Mesenchymal stem cell (in vitro differentiated cells and primary cell): ENCODE measurements around the gene NFATC3.
A peak's percentile ranks its signal among the peaks of the same experiment; 100 is the strongest.

ENCODE experiments used
- DNase-seq: peaks from one replicate; pipeline ENCODE4 v3.0.0-alpha.2; 2013
- H2AFZ ChIP-seq: one replicate; pipeline ENCODE4 v1.6.1; 2013; ENCODE audit warnings: low read depth, mild to moderate bottlenecking, control low read depth, inconsistent platforms, low read length, moderate library complexity
- H2AK5ac ChIP-seq: 2 replicates; pipeline ENCODE4 v1.6.1; 2013; ENCODE audit warnings: low read length, moderate library complexity, mild to moderate bottlenecking, inconsistent platforms; ENCODE audit not compliant: severe bottlenecking
- H2BK120ac ChIP-seq: one replicate; pipeline ENCODE4 v1.6.1; 2013; ENCODE audit warnings: low read depth, mild to moderate bottlenecking, inconsistent platforms, low read length, moderate library complexity
- H2BK12ac ChIP-seq, 2 experiments: one replicate each; pipeline ENCODE4 v1.6.1; 2013; ENCODE audit warnings: inconsistent platforms in 2 of 2, low read length in 2 of 2, mild to moderate bottlenecking in 2 of 2, moderate library complexity in 2 of 2, control low read depth in 1 of 2
- H2BK15ac ChIP-seq: one replicate; pipeline ENCODE4 v1.6.1; 2013; ENCODE audit warnings: mild to moderate bottlenecking, low read depth, inconsistent platforms; ENCODE audit not compliant: poor library complexity, severe bottlenecking
- H2BK5ac ChIP-seq: 2 replicates; pipeline ENCODE4 v1.6.1; 2013; ENCODE audit warnings: low read depth, mild to moderate bottlenecking, low read length, control low read depth, inconsistent platforms; ENCODE audit not compliant: poor library complexity, severe bottlenecking
- H3K14ac ChIP-seq, 2 experiments: one replicate each; pipeline ENCODE4 v1.6.1; 2013; ENCODE audit warnings: inconsistent platforms in 2 of 2, low read length in 2 of 2, control low read depth in 1 of 2, mild to moderate bottlenecking in 1 of 2, moderate library complexity in 1 of 2
- H3K18ac ChIP-seq, 2 experiments: one replicate each; pipeline ENCODE4 v1.6.1; 2013; ENCODE audit warnings: inconsistent platforms in 2 of 2, low read length in 2 of 2, control low read depth in 1 of 2, low read depth in 1 of 2, mild to moderate bottlenecking in 1 of 2
- H3K23ac ChIP-seq, 2 experiments: one replicate each; pipeline ENCODE4 v1.6.1; 2013; ENCODE audit warnings: inconsistent platforms in 2 of 2, low read length in 2 of 2, mild to moderate bottlenecking in 2 of 2, moderate library complexity in 2 of 2, control low read depth in 1 of 2
- H3K27ac ChIP-seq: 2 replicates; pipeline ENCODE4 v1.5.1; 2013; ENCODE audit warnings: mild to moderate bottlenecking, moderate library complexity, low read length, control low read depth, inconsistent platforms; ENCODE audit not compliant: poor library complexity, severe bottlenecking
- H3K27me3 ChIP-seq, 2 experiments: 2 replicates each; pipeline versions ENCODE4 v1.6.1 to v1.7.0; 2013; ENCODE audit warnings: low read length in 2 of 2, mild to moderate bottlenecking in 2 of 2, moderate library complexity in 2 of 2, control low read depth in 1 of 2, inconsistent platforms in 1 of 2; ENCODE audit not compliant: control insufficient read depth in 1 of 2, insufficient read depth in 1 of 2
- H3K36me3 ChIP-seq, 2 experiments: 2 replicates each; pipeline versions ENCODE4 v1.6.1 to v1.7.0; 2013; ENCODE audit warnings: low read length in 2 of 2, control low read depth in 1 of 2, inconsistent platforms in 1 of 2, low read depth in 1 of 2, mild to moderate bottlenecking in 1 of 2; ENCODE audit not compliant: insufficient read depth in 2 of 2, control insufficient read depth in 1 of 2
- H3K4ac ChIP-seq, 2 experiments: one replicate each; pipeline ENCODE4 v1.6.1; 2013; ENCODE audit warnings: inconsistent platforms in 2 of 2, low read length in 2 of 2, mild to moderate bottlenecking in 2 of 2, moderate library complexity in 2 of 2, control low read depth in 1 of 2, low read depth in 1 of 2
- H3K4me1 ChIP-seq: 2 replicates; pipeline ENCODE4 v1.6.1; 2013; ENCODE audit warnings: low read depth, low read length, control low read depth; ENCODE audit not compliant: control insufficient read depth, insufficient read depth
- H3K4me2 ChIP-seq: 2 replicates; pipeline ENCODE4 v1.6.1; 2013; ENCODE audit warnings: low read length, mild to moderate bottlenecking, inconsistent platforms; ENCODE audit not compliant: poor library complexity, severe bottlenecking
- H3K4me3 ChIP-seq, 2 experiments: 2 replicates each; pipeline versions ENCODE4 v1.5.1 to v1.7.0; 2013; ENCODE audit warnings: low read length in 2 of 2, mild to moderate bottlenecking in 2 of 2, control low read depth in 1 of 2, low read depth in 1 of 2; ENCODE audit not compliant: insufficient read depth in 1 of 2
- H3K79me1 ChIP-seq: replicated peaks from 2 replicates; pipeline ENCODE4 v1.6.1; 2013; ENCODE audit warnings: mild to moderate bottlenecking, control low read depth, low read length, inconsistent platforms; ENCODE audit not compliant: poor library complexity, severe bottlenecking
- H3K9ac ChIP-seq: 2 replicates; pipeline ENCODE4 v1.7.0; 2013; ENCODE audit warnings: mild to moderate bottlenecking, low read length, moderate library complexity
- H3K9me3 ChIP-seq: 2 replicates; pipeline ENCODE4 v1.7.0; 2013; ENCODE audit warnings: mild to moderate bottlenecking, low read length; ENCODE audit not compliant: control insufficient read depth
- H4K8ac ChIP-seq: one replicate; pipeline ENCODE4 v1.6.1; 2013; ENCODE audit warnings: inconsistent platforms, mild to moderate bottlenecking, low read length, moderate library complexity
- H4K91ac ChIP-seq: one replicate; pipeline ENCODE4 v1.6.1; 2013; ENCODE audit warnings: mild to moderate bottlenecking, low read length, inconsistent platforms
- WGBS: methylation state at CpG from one replicate; pipeline ENCODE4 v1.1.7; 2013; ENCODE audit warnings: mixed read lengths; 5-methylcytosine and 5-hydroxymethylcytosine counted together

NFATC3 gene

GRCh38 chr16:68086860-68087268 lies 1.7 kb downstream of the NFATC3 start:
- no peak overlapping the region for H2BK12ac ChIP-seq
- H3K27me3 ChIP-seq: no peaks in the 10 kb centered on the region
- H2BK15ac ChIP-seq: no peak overlapping the region
- no peak overlapping the region for H2AK5ac ChIP-seq
- H3K4me2 ChIP-seq: peak overlapping the region; percentile 92
- no peak overlapping the region for H3K18ac ChIP-seq
- H3K9me3 ChIP-seq: no peaks in the 10 kb centered on the region
- H3K79me1 ChIP-seq: no peaks in the 10 kb centered on the region
- no peak overlapping the region for H3K23ac ChIP-seq
- H3K9ac ChIP-seq: peak overlapping the region; percentile 95
- 40% methylated on average over 4 of the region's 6 CpGs for WGBS
- no peak overlapping the region for H3K4ac ChIP-seq
- H4K8ac ChIP-seq: no peak overlapping the region
- H3K14ac ChIP-seq: no peak overlapping the region
- no peak overlapping the region for H4K91ac ChIP-seq
- DNase-seq: peak; percentile 41
- no peaks in the 10 kb centered on the region for H3K36me3 ChIP-seq
- no peak overlapping the region for H2BK5ac ChIP-seq
- H3K27ac ChIP-seq: peak overlapping the region; percentile 23
- no peak overlapping the region for H2BK120ac ChIP-seq
- H2AFZ ChIP-seq: no peak overlapping the region
- H3K4me3 ChIP-seq: peak overlapping the region in 1 of 2 experiments; percentile 93
- H3K4me1 ChIP-seq: peaks cover 12% of the 10 kb centered on the region

- no peak overlapping the region for H2BK120ac ChIP-seq
- no peaks in the 10 kb centered on the region for H3K36me3 ChIP-seq
- H3K9ac ChIP-seq: peak overlapping the region; percentile 95
- DNase-seq: no peak
- H3K4ac ChIP-seq: no peak overlapping the region
- no peaks in the 10 kb centered on the region for H3K9me3 ChIP-seq
- H2BK15ac ChIP-seq: no peak overlapping the region
- no peak overlapping the region for H4K8ac ChIP-seq
- no peak overlapping the region for H2BK5ac ChIP-seq
- no peak overlapping the region for H2AFZ ChIP-seq
- no peak overlapping the region for H3K23ac ChIP-seq
- no peak overlapping the region for H3K4me2 ChIP-seq
- no peak overlapping the region for H3K14ac ChIP-seq
- H4K91ac ChIP-seq: no peak overlapping the region
- H3K79me1 ChIP-seq: peaks cover 1% of the 10 kb centered on the region
- H3K27ac ChIP-seq: no peak overlapping the region
- H3K4me3 ChIP-seq: peak overlapping the region in 1 of 2 experiments; percentile 93
- WGBS: 93% methylated on average over 2 of the region's 2 CpGs
- H2AK5ac ChIP-seq: no peak overlapping the region
- H3K4me1 ChIP-seq: peaks cover 15% of the 10 kb centered on the region
- H3K27me3 ChIP-seq: no peaks in the 10 kb centered on the region
- H2BK12ac ChIP-seq: no peak overlapping the region
- no peak overlapping the region for H3K18ac ChIP-seq
Observed at GRCh38 chr16:68087688-68088087, 2.5 kb downstream of the NFATC3 start.

GRCh38 chr16:68088130-68088972 lies 3.2 kb downstream of the NFATC3 start:
- no peak overlapping the region for H4K8ac ChIP-seq
- H3K9ac ChIP-seq: peak overlapping the region; percentile 95
- no peak overlapping the region for H3K14ac ChIP-seq
- no peak overlapping the region for H3K4ac ChIP-seq
- no peak overlapping the region for H3K27ac ChIP-seq
- peaks cover 15% of the 10 kb centered on the region for H3K4me1 ChIP-seq
- H3K23ac ChIP-seq: no peak overlapping the region
- no peak overlapping the region for H3K18ac ChIP-seq
- H2BK5ac ChIP-seq: no peak overlapping the region
- no peaks in the 10 kb centered on the region for H3K27me3 ChIP-seq
- H3K9me3 ChIP-seq: no peaks in the 10 kb centered on the region
- no peak overlapping the region for H4K91ac ChIP-seq
- H2AK5ac ChIP-seq: no peak overlapping the region
- H3K4me3 ChIP-seq: peak overlapping the region in 1 of 2 experiments; percentile 93
- no peak for DNase-seq
- peaks cover 1% of the 10 kb centered on the region for H3K79me1 ChIP-seq
- H2BK12ac ChIP-seq: no peak overlapping the region
- H3K4me2 ChIP-seq: no peak overlapping the region
- H2BK120ac ChIP-seq: no peak overlapping the region
- H3K36me3 ChIP-seq: no peaks in the 10 kb centered on the region
- H2BK15ac ChIP-seq: no peak overlapping the region
- 96% methylated on average over 6 of the region's 9 CpGs for WGBS
- no peak overlapping the region for H2AFZ ChIP-seq

- Histone ChIP-seq H4K8ac (no peak overlapping the region), H2BK5ac (no peak overlapping the region), H2AFZ (no peak overlapping the region), H3K4me3 (no peak overlapping the region), H2BK12ac (no peak overlapping the region), H3K14ac (no peak overlapping the region), H4K91ac (no peak overlapping the region), H3K4me1 (peaks cover 8% of the 10 kb centered on the region), H2BK15ac (no peak overlapping the region), H3K79me1 (peaks cover 1% of the 10 kb centered on the region), H3K4ac (no peak overlapping the region), H2BK120ac (no peak overlapping the region), H3K27ac (no peak overlapping the region), H3K9me3 (no peaks in the 10 kb centered on the region), H3K9ac (no peak overlapping the region), H2AK5ac (no peak overlapping the region), H3K18ac (no peak overlapping the region), H3K4me2 (no peak overlapping the region), H3K27me3 (no peaks in the 10 kb centered on the region), H3K23ac (no peak overlapping the region), H3K36me3 (no peaks in the 10 kb centered on the region)
- DNase-seq: no peak
- WGBS: 86% methylated on average over 1 of the region's 4 CpGs
Observed at GRCh38 chr16:68089067-68089466, 3.9 kb downstream of the NFATC3 start.
